Measurements from ENCODE around the gene UGT1A3.

DNA sequence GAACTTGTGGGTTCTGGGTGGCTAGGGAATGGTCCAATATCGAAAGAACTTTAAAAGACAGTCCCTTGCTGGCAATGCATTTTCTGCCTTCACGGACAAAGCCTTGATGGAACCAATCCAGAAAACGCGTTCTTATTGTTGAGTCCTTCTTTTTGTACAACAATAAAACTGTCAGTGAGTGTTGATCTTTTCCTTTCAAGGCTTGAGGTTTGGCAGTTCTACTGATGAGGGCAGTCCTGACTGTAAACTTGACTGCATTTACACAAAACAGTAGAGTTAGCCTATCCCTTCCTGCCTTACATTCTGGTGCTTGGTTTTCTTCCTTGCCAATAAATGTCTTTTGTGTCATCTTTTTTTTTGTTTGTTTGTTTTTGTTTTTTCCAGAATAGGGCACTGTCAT lies 49.6 kb upstream of the UGT1A3 start:
- TF ChIP-seq, protein P1, sequence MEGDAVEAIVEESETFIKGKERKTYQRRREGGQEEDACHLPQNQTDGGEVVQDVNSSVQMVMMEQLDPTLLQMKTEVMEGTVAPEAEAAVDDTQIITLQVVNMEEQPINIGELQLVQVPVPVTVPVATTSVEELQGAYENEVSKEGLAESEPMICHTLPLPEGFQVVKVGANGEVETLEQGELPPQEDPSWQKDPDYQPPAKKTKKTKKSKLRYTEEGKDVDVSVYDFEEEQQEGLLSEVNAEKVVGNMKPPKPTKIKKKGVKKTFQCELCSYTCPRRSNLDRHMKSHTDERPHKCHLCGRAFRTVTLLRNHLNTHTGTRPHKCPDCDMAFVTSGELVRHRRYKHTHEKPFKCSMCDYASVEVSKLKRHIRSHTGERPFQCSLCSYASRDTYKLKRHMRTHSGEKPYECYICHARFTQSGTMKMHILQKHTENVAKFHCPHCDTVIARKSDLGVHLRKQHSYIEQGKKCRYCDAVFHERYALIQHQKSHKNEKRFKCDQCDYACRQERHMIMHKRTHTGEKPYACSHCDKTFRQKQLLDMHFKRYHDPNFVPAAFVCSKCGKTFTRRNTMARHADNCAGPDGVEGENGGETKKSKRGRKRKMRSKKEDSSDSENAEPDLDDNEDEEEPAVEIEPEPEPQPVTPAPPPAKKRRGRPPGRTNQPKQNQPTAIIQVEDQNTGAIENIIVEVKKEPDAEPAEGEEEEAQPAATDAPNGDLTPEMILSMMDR (IDR thresholded peaks at IDR 0.05; ENCODE audit: insufficient read depth, low read length), result no peak
- TF ChIP-seq SPI1 (IDR thresholded peaks at IDR 0.05; ENCODE audit: borderline replicate concordance, low read depth) (no peak), POLR2AphosphoS5 (IDR thresholded peaks at IDR 0.05; ENCODE audit: low read depth) (no peak)
